ENCODE results near the gene PRDM16.

PRDM16 gene

GRCh38 chr1:3190256-3191041, 121.4 kb downstream of the PRDM16 start:
- no peak for DNase-seq

GRCh38 chr1:3192361-3192760, 123.4 kb downstream of the PRDM16 start:
- no peak for DNase-seq

DNA sequence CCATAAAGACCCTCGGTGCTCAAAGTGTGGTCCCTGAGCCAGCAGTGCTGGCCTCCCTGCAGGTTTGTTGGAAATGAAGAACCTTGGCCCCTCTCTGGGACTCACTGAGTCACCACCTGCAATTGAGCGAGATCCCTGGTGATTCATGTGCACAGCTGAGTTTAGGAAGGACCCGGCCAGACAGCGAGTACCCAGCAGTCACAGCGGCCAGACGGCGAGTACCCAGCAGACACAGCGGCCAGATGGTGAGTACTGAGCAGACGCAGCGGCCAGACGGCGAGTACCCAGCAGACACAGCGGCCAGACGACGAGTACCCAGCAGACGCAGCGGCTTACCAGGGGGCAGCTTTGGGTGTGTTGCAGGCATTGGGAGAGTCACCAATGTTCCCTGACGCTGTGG, 123.8 kb downstream of the PRDM16 start:
- DNase-seq: no peak

DNA sequence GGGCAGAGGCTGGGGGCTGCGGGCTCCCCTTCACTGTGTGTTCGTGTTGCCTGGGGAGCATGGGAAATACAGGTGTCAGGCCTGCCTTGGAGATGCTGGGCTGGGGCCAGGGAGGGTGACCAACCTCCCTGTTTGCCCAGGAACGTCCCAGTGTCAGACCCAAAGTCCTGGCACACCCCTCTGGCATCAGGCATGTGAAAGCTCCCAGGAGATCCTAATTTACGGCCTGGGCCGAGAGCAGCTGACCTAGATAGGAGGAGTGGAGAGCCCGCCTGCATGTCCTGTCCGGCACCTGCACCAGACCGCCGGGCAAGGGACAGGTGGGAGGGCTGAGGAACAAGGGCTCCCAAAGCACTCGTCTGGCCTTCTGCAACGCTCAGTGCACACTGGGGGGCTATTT, 124.8 kb downstream of the PRDM16 start:
- DNase-seq: no peak

DNA sequence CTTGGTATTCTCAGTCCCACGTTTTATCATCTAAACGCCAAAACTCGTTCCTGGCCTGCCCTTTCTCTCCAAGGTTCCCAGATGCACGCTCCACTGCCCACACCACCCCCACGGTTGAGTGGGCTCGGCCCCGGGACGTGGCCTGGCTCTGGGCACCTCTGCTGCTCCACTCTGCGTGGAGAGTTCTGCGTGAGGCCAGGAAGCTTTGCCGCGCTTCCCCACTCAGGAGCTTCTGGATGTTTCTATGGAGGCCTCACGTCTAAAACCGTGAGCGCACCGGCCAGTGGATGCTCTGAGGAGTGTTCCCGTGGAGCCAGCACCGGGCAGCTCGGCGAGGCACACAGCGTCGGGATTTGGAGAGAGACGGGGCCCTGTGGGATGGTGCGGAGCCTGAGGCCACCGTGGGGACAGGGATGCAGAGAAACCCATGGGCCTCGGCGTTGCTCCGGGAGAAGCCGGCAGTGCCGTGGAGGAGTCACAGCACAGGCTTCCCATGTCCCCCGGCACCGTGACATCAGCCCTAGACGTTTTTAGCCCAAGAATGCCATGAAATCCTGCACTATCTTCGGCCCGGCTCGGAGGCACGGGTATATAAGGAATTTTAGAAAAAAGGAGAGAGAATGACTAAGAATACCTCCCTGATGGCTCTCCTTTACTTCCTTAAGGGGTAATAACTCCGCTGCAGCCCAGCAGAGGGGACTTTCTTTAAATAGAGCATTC, 125.9 kb downstream of the PRDM16 start:
- no peak for DNase-seq

GRCh38 chr1:3195480-3195815, 126.4 kb downstream of the PRDM16 start:
- DNase-seq: no peak

- DNase-seq: no peak
Measured at GRCh38 chr1:3195966-3196515, 127.0 kb downstream of the PRDM16 start.

- no peak for DNase-seq
Measured at GRCh38 chr1:3196577-3197245, 127.7 kb downstream of the PRDM16 start.

- no peak for DNase-seq
Measured at GRCh38 chr1:3197781-3198316, 128.8 kb downstream of the PRDM16 start.

DNA sequence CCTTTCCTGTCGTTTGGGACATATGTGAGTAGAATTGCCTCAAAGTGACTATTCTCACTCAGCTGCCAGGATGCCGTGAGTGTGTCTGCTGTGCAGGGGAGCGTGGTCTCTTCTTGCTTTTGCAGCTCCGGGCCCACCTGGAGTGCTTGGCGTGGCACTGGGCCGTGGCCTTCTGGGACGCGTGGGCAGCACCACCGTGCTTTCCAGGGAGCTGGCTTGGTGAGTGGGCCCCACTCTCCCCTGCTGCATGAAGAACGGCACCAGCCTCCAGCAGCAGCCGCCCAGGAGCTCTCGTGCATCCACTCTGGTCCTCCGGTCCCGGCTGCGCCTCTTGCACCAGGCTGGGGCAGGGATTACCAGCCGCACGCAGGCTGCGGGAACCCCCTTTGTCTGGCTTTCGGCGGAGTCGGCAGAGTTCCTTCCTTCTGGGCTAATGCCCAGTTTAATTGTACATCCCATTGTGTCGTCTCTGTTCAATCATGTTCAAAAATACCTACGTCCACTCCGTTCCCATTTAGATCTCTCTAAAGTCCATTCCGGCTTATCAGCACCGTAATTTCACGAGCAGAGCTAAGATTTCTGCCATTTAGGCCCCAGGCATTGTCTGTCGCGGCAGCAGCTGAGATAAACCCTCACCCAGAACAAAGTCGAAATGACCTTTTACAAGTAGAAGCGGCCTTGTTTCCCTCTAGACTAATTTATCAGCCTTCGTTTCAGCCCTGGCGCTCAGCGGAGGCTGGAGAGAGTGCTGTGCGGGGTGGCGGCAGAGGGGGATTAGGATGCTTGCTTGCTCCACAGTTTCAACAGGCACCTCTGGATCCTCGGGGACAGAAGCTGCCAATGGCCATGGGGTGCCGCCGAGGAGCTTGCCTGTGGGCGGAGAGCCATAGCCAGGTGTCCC, 129.6 kb downstream of the PRDM16 start:
- DNase-seq: no peak

- no peak for DNase-seq
Measured at GRCh38 chr1:3204725-3205124, 135.7 kb downstream of the PRDM16 start.

DNA sequence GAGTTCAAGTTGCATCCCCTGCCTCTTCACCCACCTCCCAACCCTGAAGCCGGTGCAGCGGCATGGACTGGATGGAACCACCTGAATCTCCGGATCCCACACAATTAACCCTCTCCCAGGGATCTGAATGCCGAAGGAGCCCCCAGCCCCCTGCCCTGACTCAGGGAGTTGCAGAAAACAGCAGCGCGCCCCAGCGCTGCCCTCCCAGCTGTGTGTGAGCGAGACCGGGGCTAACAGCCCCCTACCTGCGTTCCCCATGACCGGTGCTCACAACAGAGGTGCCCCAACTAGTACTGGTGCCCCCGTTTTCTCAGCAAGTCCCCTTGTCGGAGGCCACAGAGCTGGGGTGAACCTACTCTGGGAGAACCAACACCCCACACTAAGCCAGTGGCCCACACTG, 136.8 kb downstream of the PRDM16 start:
- no peak for DNase-seq

DNA sequence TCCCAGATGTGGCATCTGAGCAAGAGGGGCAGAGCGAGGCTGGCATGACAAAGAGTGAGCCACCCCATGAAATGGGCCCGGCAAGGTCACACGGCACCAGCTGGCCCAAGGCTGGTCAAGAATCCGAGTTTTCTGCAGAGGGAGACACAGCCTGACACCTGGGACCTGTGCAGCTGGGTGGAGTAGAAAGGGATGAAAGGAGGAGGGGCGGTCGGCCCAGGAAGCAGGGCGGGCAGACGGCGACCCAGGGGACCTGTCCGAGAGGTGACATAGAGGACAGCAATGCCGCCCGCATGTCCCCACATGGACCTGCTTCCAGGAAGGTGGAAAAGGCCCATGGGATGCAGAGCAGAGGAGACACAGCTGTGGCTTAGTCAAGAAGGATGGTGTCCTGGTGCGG, 137.7 kb downstream of the PRDM16 start:
- no peak for DNase-seq

DNA sequence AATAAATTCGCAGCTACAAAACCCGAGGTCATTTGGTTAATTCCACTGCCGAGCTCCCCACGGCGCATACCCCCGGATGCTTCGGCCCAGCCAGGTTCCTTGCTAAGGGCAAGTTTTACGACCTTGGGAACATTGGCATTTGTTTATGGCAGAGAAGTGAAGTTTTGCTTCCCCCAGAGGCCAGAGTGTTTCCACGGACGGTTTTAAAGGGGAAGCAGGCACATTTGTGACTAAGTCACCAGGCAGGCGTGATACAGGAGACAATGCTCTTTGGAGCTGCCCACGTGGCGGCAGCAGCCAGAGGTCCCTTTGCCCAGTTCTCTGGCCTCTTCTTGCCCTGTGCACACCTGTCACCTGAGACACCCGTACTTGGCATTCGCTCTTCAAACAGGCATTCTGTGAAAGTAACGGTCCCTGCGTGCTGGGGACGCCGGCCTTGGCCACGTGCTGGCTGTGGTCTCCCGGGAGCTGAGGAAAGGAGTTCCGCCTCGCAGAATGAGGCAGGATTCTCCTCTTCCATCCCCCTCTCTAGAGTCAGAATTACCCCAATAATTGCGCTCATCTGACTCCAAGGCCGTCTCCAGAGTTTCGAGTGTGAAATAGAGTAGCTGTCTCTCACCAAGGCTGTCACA, 138.3 kb downstream of the PRDM16 start:
- DNase-seq: no peak

- no peak for DNase-seq
Measured at GRCh38 chr1:3208819-3209200, 139.8 kb downstream of the PRDM16 start.

DNA sequence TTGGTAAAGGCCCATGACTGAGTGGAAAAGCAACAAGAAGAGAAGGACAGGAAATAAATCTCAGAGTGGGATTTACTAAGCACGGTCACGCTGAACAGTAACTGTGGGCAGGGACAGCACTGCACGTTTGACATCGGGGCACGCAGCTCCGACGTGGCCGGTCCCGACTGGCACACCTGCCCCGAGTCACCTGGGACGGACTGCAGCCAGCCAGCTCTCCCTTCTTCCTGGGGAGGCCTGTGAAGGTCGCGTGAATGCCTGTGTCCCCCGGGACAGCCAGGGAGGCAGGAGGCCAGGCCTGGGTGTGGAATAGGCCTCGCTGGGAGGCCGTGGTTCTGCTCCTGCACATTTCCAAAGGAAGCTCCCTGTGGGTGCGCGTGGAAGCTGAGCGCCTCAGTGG, 140.2 kb downstream of the PRDM16 start:
- no peak for DNase-seq

DNA sequence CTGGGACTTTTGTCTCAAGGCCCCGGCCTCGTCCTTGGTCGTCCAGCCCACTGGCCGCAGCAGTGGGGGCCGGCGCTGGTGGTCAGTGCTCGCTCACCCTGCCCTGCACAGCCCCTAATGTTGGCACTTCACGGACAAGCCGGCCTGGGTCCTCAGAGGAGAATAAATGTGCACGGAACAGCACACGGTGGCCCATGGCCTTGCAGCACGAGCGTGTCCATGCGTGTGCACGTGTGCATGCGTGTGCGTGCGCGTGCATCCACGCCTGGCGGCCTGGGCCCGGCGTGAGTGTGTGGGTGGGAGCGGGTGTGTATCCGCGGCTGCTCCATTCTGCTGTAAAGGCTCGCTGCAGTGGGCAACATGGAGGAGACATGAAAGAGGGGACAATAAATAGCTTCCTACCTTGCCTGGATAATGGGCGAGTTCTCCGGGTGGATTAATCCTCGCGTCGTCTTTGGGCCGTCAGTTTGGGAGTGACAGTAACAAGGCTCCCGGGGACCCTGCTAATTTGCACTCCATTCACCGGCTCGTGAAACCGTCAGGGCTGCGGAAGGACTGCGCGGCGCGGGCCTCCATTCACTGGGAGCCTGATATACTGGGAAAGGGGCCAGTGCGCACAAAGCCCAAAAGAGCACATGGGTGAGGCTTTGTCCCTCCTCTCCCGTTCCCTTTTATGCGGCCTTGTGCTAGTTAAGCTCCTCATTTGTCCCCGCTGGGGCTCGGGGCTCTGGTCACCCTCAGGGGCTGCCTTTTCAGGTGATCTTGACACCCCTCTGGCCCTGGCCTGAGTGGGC, 142.8 kb downstream of the PRDM16 start:
- no peak for DNase-seq

DNA sequence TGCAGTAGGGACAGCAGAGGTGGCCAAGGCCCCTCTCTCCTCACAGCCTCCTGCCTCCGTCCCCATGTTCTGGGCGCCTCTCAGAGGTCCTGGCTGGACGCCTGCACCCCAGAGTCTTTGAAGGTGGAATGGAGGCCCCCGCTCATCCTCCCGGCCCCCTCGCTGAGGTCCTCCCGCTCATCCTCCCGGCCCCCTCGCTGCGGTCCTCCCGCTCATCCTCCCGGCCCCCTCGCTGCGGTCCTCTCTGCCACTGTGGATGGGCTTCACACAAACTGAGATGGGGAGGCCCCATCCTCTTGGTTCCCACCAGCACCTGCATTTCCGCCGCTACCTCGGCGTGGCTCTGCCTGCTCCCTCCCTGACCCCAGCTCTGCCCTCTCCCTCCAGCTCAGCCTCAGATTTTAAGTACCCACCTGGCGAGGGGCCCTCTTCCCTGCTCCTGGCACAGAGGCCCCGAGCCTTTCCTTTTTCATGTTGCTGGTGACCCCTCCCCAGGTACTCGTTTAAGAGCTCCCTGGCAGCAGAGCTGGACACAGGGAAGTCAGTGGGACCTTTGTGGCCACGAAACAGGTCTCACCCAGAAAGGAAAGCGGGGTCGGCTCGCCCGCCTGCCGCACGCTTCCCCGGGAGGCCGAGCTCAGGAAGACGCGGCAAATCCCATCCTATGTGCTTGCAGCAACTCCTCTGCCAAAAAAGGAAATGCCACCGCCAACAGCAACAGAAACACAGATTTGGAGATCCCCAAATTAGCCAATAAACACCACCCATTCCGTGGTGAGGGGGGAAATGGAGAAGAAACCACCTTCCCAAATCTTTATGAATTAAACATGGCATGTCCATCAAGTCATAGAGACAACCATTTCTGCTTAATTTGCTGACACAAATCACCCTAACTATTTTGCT, 143.7 kb downstream of the PRDM16 start:
- no peak for DNase-seq

- DNase-seq: no peak
Measured at GRCh38 chr1:3213730-3214129, 144.7 kb downstream of the PRDM16 start.

Measured in CD4-positive, alpha-beta T cell treated with Interleukin-4 for 1 hour (primary cell).